GM12878 (cell line): ENCODE data around the gene GABRB3. TPM values are rescaled to one million over a fixed set of nuclear protein-coding genes. Genes with fewer than 3 reads are reported as not detected.

Source experiments
- ATAC-seq: fragments of 200-7000 bp; cut with Tn5 transposase; 3 replicates; pipeline ENCODE4 v1.9.1; 2020; ENCODE audit warnings: mild to moderate bottlenecking, moderate library complexity
- BruUV-seq: library from RNA; stranded (reverse); fragments of 400-500 nt; replicated peaks from 2 replicates; lab custom pipeline; 2021; lab: Mats Ljungman, UMichigan
- CTCF ChIA-PET: fragments of 300-600 bp; sonication (Branson Sonifier 250); formaldehyde crosslinking; extraction: SDS; loops from one replicate; lab custom pipeline; 2021; ENCODE audit warnings: inconsistent platforms; lab: Yijun Ruan, JAX
- POLR2A ChIA-PET: fragments of 350-600 bp; formaldehyde crosslinking; extraction: SDS; loops from one replicate; lab custom pipeline; 2021; ENCODE audit warnings: inconsistent platforms; lab: Charles Lee
- RAD21 ChIA-PET: fragments of 300-600 bp; sonication (Branson Sonifier 250); formaldehyde crosslinking; loops from one replicate; lab custom pipeline; 2023; ENCODE audit warnings: antibody characterized with exemption; ENCODE audit not compliant: unreplicated experiment; lab: Charles Lee
- SMC1A ChIA-PET: fragments of 300-600 bp; sonication (Branson Sonifier 250); formaldehyde crosslinking; loops from one replicate; lab custom pipeline; 2023; ENCODE audit not compliant: unreplicated experiment, uncharacterized antibody; lab: Charles Lee
- DNase-seq: peaks from one replicate; pipeline ENCODE4 v3.0.0-alpha.2; 2011; ENCODE audit warnings: low read depth, low spot score
- FAIRE-seq: peaks from 3 replicates; lab custom pipeline; 2011; peaks lifted over from hg19 to GRCh38; lab: Jason Lieb, UNC
- H2AFZ ChIP-seq: 2 replicates; pipeline ENCODE4 v1.6.0; 2011; ENCODE audit warnings: low read depth, low read length, control low read depth; ENCODE audit not compliant: control insufficient read depth
- H3K27ac ChIP-seq: 2 replicates; pipeline ENCODE4 v1.5.1; 2011; ENCODE audit warnings: control low read depth; ENCODE audit not compliant: control insufficient read depth, insufficient read depth
- H3K27me3 ChIP-seq, 2 experiments: replicated peaks in 1 of 2; 2 replicates each; pipeline versions ENCODE4 v1.6.0 to v1.6.1; 2011; ENCODE audit warnings: low read length in 1 of 2; ENCODE audit not compliant: control insufficient read depth in 2 of 2, insufficient read depth in 2 of 2
- H3K36me3 ChIP-seq, 2 experiments: 2 replicates each; pipeline ENCODE4 v1.5.1; 2011; ENCODE audit warnings: low read length in 1 of 2; ENCODE audit not compliant: control insufficient read depth in 2 of 2, insufficient read depth in 2 of 2
- H3K4me1 ChIP-seq: 2 replicates; pipeline ENCODE4 v1.6.1; 2011; ENCODE audit warnings: mild to moderate bottlenecking, low read length, moderate library complexity, mixed read lengths; ENCODE audit not compliant: control insufficient read depth, insufficient read depth
- H3K4me2 ChIP-seq: 2 replicates; pipeline ENCODE4 v1.6.0; 2011; ENCODE audit warnings: control low read depth; ENCODE audit not compliant: control insufficient read depth, insufficient read depth
- H3K4me3 ChIP-seq: fragments of 200-600 bp; sonication (generic); 2 replicates; pipeline ENCODE4 v1.5.1; 2016
- H3K79me2 ChIP-seq: 2 replicates; pipeline ENCODE4 v1.6.0; 2011; ENCODE audit warnings: low read length; ENCODE audit not compliant: control insufficient read depth, insufficient read depth
- H3K9ac ChIP-seq: 2 replicates; pipeline ENCODE4 v1.8.0; 2011; ENCODE audit warnings: low read length, control low read depth, mixed read lengths; ENCODE audit not compliant: control insufficient read depth, insufficient read depth
- H3K9me3 ChIP-seq: replicated peaks from 3 replicates; pipeline ENCODE4 v1.5.1; 2011; ENCODE audit warnings: mild to moderate bottlenecking, low read length; ENCODE audit not compliant: control insufficient read depth, insufficient read depth
- H4K20me1 ChIP-seq: 2 replicates; pipeline ENCODE4 v1.6.0; 2011; ENCODE audit not compliant: control insufficient read depth, insufficient read depth
- ASH2L ChIP-seq: fragments of 300-600, 200-600 bp; sonication (generic); IDR thresholded peaks from 2 replicates; pipeline ENCODE4 v1.6.1; 2017; ENCODE audit warnings: low read depth, mild to moderate bottlenecking, borderline replicate concordance
- BHLHE40 ChIP-seq, 2 experiments: fragments of 450-650 bp in 1 of 2; IDR thresholded peaks; 2 replicates each; pipeline ENCODE4 v1.6.1; 2011 to 2017; ENCODE audit warnings: low read depth in 2 of 2, borderline replicate concordance in 1 of 2, improper control_type of control experiment in 1 of 2, low read length in 1 of 2, mild to moderate bottlenecking in 1 of 2
- CEBPB ChIP-seq, 2 experiments: fragments of 150-350 bp in 1 of 2; IDR thresholded peaks; 2 replicates each; pipeline ENCODE4 v1.6.1; 2012 to 2014; ENCODE audit warnings: low read depth in 2 of 2, low read length in 2 of 2, borderline replicate concordance in 1 of 2, inconsistent platforms in 1 of 2
- FOS ChIP-seq: IDR thresholded peaks from 3 replicates; pipeline ENCODE4 v1.6.1; 2011; ENCODE audit warnings: borderline replicate concordance; ENCODE audit not compliant: insufficient read length; ENCODE audit errors: extremely low read depth
- FOXK2 ChIP-seq: fragments of 450-650 bp; IDR thresholded peaks from 2 replicates; pipeline ENCODE4 v1.6.1; 2017; ENCODE audit warnings: mild to moderate bottlenecking, moderate library complexity
- IRF4 ChIP-seq: IDR thresholded peaks from 2 replicates; pipeline ENCODE4 v1.6.1; 2011; ENCODE audit warnings: low read depth, low read length
- LARP7 ChIP-seq: fragments of 450-650 bp; IDR thresholded peaks from 2 replicates; pipeline ENCODE4 v1.6.1; 2017; ENCODE audit warnings: mild to moderate bottlenecking
- NR2F1 ChIP-seq: fragments of 450-650 bp; conservative IDR thresholded peaks from 2 replicates; pipeline ENCODE4 v1.6.1; 2017; ENCODE audit warnings: mild to moderate bottlenecking
- PML ChIP-seq: IDR thresholded peaks from 2 replicates; pipeline ENCODE4 v1.6.1; 2012; ENCODE audit warnings: low read length, inconsistent platforms
- RUNX3 ChIP-seq: IDR thresholded peaks from 2 replicates; pipeline ENCODE4 v1.6.1; 2012; ENCODE audit warnings: low read length, inconsistent platforms
- SMC3 ChIP-seq: IDR thresholded peaks from 2 replicates; pipeline ENCODE4 v1.6.1; 2011; ENCODE audit warnings: low read length, improper control_type of control experiment, borderline replicate concordance
- TARDBP ChIP-seq: IDR thresholded peaks from 2 replicates; pipeline ENCODE4 v1.6.1; 2016; ENCODE audit warnings: borderline replicate concordance
- ZSCAN29 ChIP-seq: fragments of 450-650 bp; IDR thresholded peaks from 2 replicates; pipeline ENCODE4 v1.6.1; 2017; ENCODE audit warnings: mild to moderate bottlenecking, moderate library complexity
- WGBS: methylation state at CpG from one replicate; pipeline ENCODE4 v1.1.6; 2016; ENCODE audit warnings: low lambda C conversion rate; ENCODE audit not compliant: insufficient replicate concordance, insufficient coverage; ENCODE audit errors: missing lambda C conversion rate; 5-methylcytosine and 5-hydroxymethylcytosine counted together
- in situ Hi-C: fragments of 300-500 bp; cut with MboI; formaldehyde crosslinking; loops from 9 replicates; pipeline ENCODE4 v1.14.3; 2018; ENCODE audit warnings: mixed read lengths
- intact Hi-C: fragments of 100-400 bp; cut with micrococcal nuclease; formaldehyde crosslinking; loops from one replicate; pipeline ENCODE4 v1.14.2; 2022; ENCODE audit not compliant: unreplicated experiment
- polyA plus RNA-seq, 11 experiments: library from polyadenylated mRNA; depleted of rRNA in 4 of 11; unstranded in 6 of 11; stranded (reverse) in 5 of 11; fragments of >200 nt; fragmentation: Nextera tagmentation in 4 of 11; fragmentation: Illumina TruSeq in 1 of 11; extraction: Ambion mirVana in 4 of 11; extraction: Trizol in 1 of 11; gene quantifications; 1 replicate in 1 of 11; 2 replicates in 10 of 11; pipeline versions ENCODE4 v1.2.1 to v1.2.3, GENCODE V29; 2011 to 2016; ENCODE audit warnings: inconsistent platforms in 2 of 11, missing spikeins in 2 of 11, low read depth in 1 of 11
- total RNA-seq, 4 experiments: library from RNA; depleted of rRNA in 3 of 4; stranded (reverse); fragments of >200 nt in 3 of 4; fragmentation: Illumina TruSeq in 1 of 4; extraction: Trizol in 1 of 4; gene quantifications; 2 replicates each; pipeline versions ENCODE4 v1.2.1 to v1.2.3, GENCODE V29; 2013 to 2021
- TF ChIP-seq, protein P1 (sequence below): fragments of 450-650 bp; IDR thresholded peaks from 2 replicates; pipeline ENCODE4 v1.6.1; 2017; ENCODE audit warnings: mild to moderate bottlenecking
- TF ChIP-seq, protein P2 (sequence below): fragments of 450-650 bp; formaldehyde crosslinking; IDR thresholded peaks from 2 replicates; pipeline ENCODE4 v1.4.0; 2020; ENCODE audit warnings: mild to moderate bottlenecking, moderate library complexity
- TF ChIP-seq, protein P3 (sequence below): fragments of 450-650 bp; IDR thresholded peaks from 2 replicates; pipeline ENCODE4 v1.6.1; 2016; ENCODE audit warnings: mild to moderate bottlenecking
- TF ChIP-seq, protein P4 (sequence below): fragments of 450-650 bp; IDR thresholded peaks from 2 replicates; pipeline ENCODE4 v1.6.1; 2017; ENCODE audit warnings: borderline replicate concordance

The GABRB3 gene
- total and polyA plus RNA-seq, 10 of the 15 experiments (the other 5 are each of a cell fraction or from before 2014, with no cell fraction given): 0.05 to 0.08 (median 0.05) TPM; not detected in 7

DNA sequence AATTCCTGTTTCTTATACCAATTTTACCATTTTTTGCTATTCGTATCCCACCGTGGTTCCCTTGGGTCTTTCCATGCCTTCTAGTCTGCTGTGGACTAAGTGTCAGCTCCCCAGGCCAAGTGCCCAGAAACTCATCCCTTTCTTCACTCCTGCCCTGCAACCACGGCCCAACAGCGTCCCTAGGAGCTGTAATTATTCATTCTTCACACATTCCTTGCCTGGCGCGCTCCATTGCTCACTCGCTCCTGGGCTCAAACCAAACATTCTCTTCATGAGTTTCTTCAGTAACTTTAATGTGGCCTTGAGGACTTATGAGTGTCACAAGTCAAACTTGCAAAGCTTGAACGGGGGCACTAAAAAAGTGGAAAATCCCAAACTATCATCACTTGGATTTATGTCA lies 15.7 kb downstream of the GABRB3 start (continued):
- TF ChIP-seq, protein P1, sequence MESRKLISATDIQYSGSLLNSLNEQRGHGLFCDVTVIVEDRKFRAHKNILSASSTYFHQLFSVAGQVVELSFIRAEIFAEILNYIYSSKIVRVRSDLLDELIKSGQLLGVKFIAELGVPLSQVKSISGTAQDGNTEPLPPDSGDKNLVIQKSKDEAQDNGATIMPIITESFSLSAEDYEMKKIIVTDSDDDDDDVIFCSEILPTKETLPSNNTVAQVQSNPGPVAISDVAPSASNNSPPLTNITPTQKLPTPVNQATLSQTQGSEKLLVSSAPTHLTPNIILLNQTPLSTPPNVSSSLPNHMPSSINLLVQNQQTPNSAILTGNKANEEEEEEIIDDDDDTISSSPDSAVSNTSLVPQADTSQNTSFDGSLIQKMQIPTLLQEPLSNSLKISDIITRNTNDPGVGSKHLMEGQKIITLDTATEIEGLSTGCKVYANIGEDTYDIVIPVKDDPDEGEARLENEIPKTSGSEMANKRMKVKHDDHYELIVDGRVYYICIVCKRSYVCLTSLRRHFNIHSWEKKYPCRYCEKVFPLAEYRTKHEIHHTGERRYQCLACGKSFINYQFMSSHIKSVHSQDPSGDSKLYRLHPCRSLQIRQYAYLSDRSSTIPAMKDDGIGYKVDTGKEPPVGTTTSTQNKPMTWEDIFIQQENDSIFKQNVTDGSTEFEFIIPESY: no peak
- TF ChIP-seq CEBPB (IDR thresholded peaks at IDR 0.05; ENCODE audit: borderline replicate concordance in 1 of 2, low read depth in 2 of 2, low read length in 2 of 2): no peak
- TF ChIP-seq, protein P2, sequence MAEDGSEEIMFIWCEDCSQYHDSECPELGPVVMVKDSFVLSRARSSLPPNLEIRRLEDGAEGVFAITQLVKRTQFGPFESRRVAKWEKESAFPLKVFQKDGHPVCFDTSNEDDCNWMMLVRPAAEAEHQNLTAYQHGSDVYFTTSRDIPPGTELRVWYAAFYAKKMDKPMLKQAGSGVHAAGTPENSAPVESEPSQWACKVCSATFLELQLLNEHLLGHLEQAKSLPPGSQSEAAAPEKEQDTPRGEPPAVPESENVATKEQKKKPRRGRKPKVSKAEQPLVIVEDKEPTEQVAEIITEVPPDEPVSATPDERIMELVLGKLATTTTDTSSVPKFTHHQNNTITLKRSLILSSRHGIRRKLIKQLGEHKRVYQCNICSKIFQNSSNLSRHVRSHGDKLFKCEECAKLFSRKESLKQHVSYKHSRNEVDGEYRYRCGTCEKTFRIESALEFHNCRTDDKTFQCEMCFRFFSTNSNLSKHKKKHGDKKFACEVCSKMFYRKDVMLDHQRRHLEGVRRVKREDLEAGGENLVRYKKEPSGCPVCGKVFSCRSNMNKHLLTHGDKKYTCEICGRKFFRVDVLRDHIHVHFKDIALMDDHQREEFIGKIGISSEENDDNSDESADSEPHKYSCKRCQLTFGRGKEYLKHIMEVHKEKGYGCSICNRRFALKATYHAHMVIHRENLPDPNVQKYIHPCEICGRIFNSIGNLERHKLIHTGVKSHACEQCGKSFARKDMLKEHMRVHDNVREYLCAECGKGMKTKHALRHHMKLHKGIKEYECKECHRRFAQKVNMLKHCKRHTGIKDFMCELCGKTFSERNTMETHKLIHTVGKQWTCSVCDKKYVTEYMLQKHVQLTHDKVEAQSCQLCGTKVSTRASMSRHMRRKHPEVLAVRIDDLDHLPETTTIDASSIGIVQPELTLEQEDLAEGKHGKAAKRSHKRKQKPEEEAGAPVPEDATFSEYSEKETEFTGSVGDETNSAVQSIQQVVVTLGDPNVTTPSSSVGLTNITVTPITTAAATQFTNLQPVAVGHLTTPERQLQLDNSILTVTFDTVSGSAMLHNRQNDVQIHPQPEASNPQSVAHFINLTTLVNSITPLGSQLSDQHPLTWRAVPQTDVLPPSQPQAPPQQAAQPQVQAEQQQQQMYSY (CRISPR knock-in tag): no peak

DNA sequence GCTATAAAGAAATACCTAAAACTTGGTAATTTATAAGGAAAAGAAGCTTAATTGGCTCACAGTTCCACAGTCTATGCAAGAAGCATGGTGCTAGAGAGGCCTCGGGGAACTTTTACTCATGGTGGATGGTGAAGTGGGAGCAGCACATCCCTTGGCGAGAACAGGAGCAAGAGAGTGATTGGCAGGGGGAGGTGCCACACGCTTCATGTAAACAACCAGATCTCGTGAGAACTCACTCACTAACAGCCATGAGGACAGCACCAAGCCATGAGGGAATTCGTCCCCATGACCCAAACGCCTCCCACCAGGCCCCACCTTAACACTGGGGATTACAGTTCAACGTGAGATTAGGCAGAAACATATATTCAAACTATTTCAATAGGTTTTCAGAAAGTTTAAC lies 28.0 kb downstream of the GABRB3 start:
- H3K4me1 ChIP-seq: no peaks in the 10 kb centered on the region
- no TSS peak for BruUV-seq
- DNase-seq: no peak
- H3K36me3 ChIP-seq: no peaks in the 10 kb centered on the region
- ATAC-seq: no peak
- H3K4me3 ChIP-seq: no peak overlapping the region
- RAD21 ChIA-PET: no interaction called here
- POLR2A ChIA-PET: no interaction called here
- no peak overlapping the region for H2AFZ ChIP-seq
- no peak for FAIRE-seq
- 20% methylated on average over 7 of the region's 7 CpGs for WGBS
- no peaks in the 10 kb centered on the region; the same call in 2 of the 3 replicates for H3K9me3 ChIP-seq
- no peak overlapping the region for H3K9ac ChIP-seq
- in situ Hi-C loops (no loop called here), intact Hi-C loops (no loop called here)
- no peaks in the 10 kb centered on the region for H3K27me3 ChIP-seq
- SMC1A ChIA-PET: no interaction called here
- H3K79me2 ChIP-seq: no peaks in the 10 kb centered on the region
- no peaks in the 10 kb centered on the region for H4K20me1 ChIP-seq
- no peak overlapping the region for H3K4me2 ChIP-seq
- H3K27ac ChIP-seq: no peak overlapping the region
- CTCF ChIA-PET: no interaction called here
- TF ChIP-seq ASH2L: no peak
- no peak for TF ChIP-seq BHLHE40 (IDR thresholded peaks at IDR 0.05; ENCODE audit: borderline replicate concordance in 1 of 2, low read depth in 2 of 2, low read length in 1 of 2)
- TF ChIP-seq, protein P3, sequence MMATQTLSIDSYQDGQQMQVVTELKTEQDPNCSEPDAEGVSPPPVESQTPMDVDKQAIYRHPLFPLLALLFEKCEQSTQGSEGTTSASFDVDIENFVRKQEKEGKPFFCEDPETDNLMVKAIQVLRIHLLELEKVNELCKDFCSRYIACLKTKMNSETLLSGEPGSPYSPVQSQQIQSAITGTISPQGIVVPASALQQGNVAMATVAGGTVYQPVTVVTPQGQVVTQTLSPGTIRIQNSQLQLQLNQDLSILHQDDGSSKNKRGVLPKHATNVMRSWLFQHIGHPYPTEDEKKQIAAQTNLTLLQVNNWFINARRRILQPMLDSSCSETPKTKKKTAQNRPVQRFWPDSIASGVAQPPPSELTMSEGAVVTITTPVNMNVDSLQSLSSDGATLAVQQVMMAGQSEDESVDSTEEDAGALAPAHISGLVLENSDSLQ: no peak
- TF ChIP-seq FOS: no peak
- TF ChIP-seq LARP7: no peak
- TF ChIP-seq SMC3: no peak
- TF ChIP-seq TARDBP: no peak
- no peak for TF ChIP-seq NR2F1
- TF ChIP-seq FOXK2: no peak
- no peak for TF ChIP-seq PML
- no peak for TF ChIP-seq IRF4
- TF ChIP-seq, protein P4, sequence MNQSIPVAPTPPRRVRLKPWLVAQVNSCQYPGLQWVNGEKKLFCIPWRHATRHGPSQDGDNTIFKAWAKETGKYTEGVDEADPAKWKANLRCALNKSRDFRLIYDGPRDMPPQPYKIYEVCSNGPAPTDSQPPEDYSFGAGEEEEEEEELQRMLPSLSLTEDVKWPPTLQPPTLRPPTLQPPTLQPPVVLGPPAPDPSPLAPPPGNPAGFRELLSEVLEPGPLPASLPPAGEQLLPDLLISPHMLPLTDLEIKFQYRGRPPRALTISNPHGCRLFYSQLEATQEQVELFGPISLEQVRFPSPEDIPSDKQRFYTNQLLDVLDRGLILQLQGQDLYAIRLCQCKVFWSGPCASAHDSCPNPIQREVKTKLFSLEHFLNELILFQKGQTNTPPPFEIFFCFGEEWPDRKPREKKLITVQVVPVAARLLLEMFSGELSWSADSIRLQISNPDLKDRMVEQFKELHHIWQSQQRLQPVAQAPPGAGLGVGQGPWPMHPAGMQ: no peak
- TF ChIP-seq RUNX3: no peak
- TF ChIP-seq ZSCAN29: no peak
